Measurements from ENCODE around the gene PNKP.

PNKP gene

DNA sequence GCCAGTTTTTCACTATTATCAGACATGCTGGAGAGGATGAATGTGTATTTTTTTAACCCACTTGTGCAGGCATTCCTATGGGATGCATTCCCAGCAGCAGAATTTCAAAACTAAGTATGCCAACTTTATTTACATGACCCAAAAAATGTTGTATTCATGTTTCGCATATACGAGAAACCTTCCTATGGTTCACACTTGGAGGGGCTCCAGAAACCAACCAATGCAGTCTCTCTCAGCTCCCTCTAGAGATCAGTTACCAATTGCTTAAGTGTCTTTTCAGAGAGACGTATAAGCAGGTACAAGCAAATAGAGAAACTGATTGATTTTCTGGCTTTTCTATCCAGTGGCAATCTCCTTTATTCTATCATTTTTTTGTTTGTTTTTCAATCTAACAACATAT, 22.0 kb downstream of the PNKP start:
- Histone ChIP-seq H3K4me3 (no peak overlapping the region), H3K4me1 (no peaks in the 10 kb centered on the region; the same call in none of the 2 replicates), H3K27me3 (ENCODE audit: low read depth) (no peaks in the 10 kb centered on the region), H3K36me3 (replicated peaks) (no peaks in the 10 kb centered on the region; the same call in none of the 2 replicates), H3K9me3 (0 out of 2 replicates have a peak, but pooled peaks cover 4% of the 10 kb centered on the region)
- in situ Hi-C loops (cut with MboI; ENCODE audit: low sequenced_read_pairs), result no loop called here
- no peak for DNase-seq (ENCODE audit: low spot score in 2 of 2)

DNA sequence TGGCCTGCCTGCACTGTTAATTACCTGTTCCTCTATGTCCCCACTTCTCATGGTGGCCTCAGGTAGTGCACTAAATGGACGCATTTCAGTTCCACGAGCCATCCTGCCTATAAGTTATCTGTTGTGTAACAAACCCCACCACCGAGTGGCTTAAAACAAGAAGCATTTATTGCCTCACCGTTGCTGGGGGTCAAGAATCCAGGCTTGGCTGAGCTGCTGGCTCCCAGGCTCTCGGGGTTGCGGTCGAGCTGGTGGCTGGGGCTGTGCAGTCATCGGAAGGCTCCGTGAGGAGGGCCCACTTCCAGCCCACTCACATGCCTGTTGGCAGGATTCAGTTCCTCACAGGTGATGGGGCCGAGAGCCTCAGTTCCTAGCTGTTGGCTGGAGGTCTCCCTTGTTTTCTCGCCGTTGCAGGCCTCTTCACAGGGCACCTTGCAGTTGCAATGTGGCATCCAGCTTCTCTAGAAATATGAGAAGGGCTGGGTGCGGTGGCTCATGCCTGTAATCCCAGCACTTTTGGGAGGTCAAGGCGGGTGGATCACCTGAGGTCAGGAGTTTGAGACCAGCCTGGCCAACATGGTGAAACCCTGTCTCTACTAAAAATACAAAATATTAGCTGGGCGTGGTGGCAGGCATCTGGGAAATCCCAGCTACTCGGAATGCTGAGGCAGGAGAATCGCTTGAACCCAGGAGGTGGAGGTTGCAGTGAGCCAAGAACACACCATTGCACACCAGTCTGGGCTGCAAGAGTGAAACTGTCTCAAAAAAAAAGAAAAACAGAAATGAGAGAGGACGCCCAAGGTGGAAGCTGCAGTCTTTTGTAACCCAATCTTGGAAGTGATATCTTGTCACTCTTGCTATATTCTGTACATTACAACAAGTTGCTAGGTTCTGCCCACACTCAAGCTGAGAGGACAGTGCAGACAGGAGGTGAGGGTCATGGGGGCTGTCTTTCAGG, 23.0 kb downstream of the PNKP start:
- DNase-seq (ENCODE audit: low spot score in 2 of 2), result no peak
- in situ Hi-C loops (cut with MboI; ENCODE audit: low sequenced_read_pairs), result no loop called here
- no peak overlapping the region for H3K4me3 ChIP-seq
- H3K36me3 ChIP-seq (replicated peaks), result peaks cover 7% of the 10 kb centered on the region
- H3K9me3 ChIP-seq, result 0 out of 2 replicates have a peak, but pooled peaks cover 4% of the 10 kb centered on the region
- no peaks in the 10 kb centered on the region for H3K27me3 ChIP-seq (ENCODE audit: low read depth)
- H3K4me1 ChIP-seq, result no peaks in the 10 kb centered on the region; the same call in 1 of the 2 replicates

GRCh38 chr19:49843265-49843664, 24.1 kb downstream of the PNKP start:
- in situ Hi-C loops (cut with MboI; ENCODE audit: low sequenced_read_pairs), result no loop called here
- Histone ChIP-seq H3K36me3 (replicated peaks) (peaks cover 15% of the 10 kb centered on the region), H3K27me3 (ENCODE audit: low read depth) (no peaks in the 10 kb centered on the region), H3K9me3 (no peaks in the 10 kb centered on the region), H3K4me1 (no peaks in the 10 kb centered on the region; the same call in 1 of the 2 replicates), H3K4me3 (no peak overlapping the region)
- DNase-seq (ENCODE audit: low spot score in 2 of 2), result no peak

DNA sequence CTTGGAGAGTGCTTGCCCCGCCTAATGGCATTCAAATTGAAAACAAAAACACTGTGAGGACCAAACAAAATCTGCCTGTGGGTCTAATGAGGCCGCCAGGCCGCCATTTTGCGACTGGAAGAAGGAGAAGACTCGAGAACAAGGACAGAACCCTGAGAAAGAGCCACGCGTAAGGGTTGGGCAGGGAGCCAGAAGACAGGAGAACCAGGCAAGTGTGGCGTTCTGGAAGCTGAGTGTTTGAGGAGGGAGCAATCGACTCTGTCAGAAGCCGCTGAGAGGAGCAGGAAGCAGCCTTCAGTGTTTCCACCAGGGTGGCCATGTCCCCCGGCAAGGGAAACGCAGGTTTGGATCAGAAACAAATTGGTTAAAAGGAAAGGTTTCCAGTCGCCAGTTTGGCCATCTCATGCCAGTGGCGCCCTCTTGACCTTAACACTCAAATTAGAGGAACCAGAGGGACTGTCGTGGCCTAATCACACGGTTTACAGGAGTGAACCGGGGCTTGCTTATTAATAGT, 26.6 kb downstream of the PNKP start:
- no peaks in the 10 kb centered on the region for H3K9me3 ChIP-seq
- H3K27me3 ChIP-seq (ENCODE audit: low read depth), result no peaks in the 10 kb centered on the region
- no peak for DNase-seq (ENCODE audit: low spot score in 2 of 2)
- in situ Hi-C loops (cut with MboI; ENCODE audit: low sequenced_read_pairs), result no loop called here
- H3K4me3 ChIP-seq, result no peak overlapping the region
- H3K36me3 ChIP-seq (replicated peaks), result peaks cover 36% of the 10 kb centered on the region
- H3K4me1 ChIP-seq, result no peaks in the 10 kb centered on the region

GRCh38 chr19:49840321-49840720, 27.1 kb downstream of the PNKP start:
- in situ Hi-C loops (cut with MboI; ENCODE audit: low sequenced_read_pairs), result no loop called here
- no peak for DNase-seq (ENCODE audit: low spot score in 2 of 2)
- H3K36me3 ChIP-seq (replicated peaks), result peaks cover 37% of the 10 kb centered on the region

GRCh38 chr19:49839713-49840112, 27.7 kb downstream of the PNKP start:
- in situ Hi-C loops (cut with MboI; ENCODE audit: low sequenced_read_pairs), result no loop called here
- Histone ChIP-seq H3K9me3 (no peaks in the 10 kb centered on the region), H3K4me1 (no peaks in the 10 kb centered on the region), H3K36me3 (replicated peaks) (peaks cover 41% of the 10 kb centered on the region), H3K4me3 (no peak overlapping the region), H3K27me3 (ENCODE audit: low read depth) (no peaks in the 10 kb centered on the region)
- DNase-seq (ENCODE audit: low spot score in 2 of 2), result no peak

More at GRCh38 chr19:49840321-49840720, 27.1 kb downstream of the PNKP start:
- no peaks in the 10 kb centered on the region for H3K9me3 ChIP-seq
- no peaks in the 10 kb centered on the region for H3K4me1 ChIP-seq
- no peak overlapping the region for H3K4me3 ChIP-seq
- no peaks in the 10 kb centered on the region for H3K27me3 ChIP-seq (ENCODE audit: low read depth)

GRCh38 chr19:49838885-49839588, 28.3 kb downstream of the PNKP start:
- no peak for DNase-seq (ENCODE audit: low spot score in 2 of 2)
- H3K4me3 ChIP-seq, result no peak overlapping the region
- no peaks in the 10 kb centered on the region for H3K9me3 ChIP-seq
- H3K27me3 ChIP-seq (ENCODE audit: low read depth), result no peaks in the 10 kb centered on the region
- H3K36me3 ChIP-seq (replicated peaks), result peaks cover 46% of the 10 kb centered on the region
- no peaks in the 10 kb centered on the region for H3K4me1 ChIP-seq
- in situ Hi-C loops (cut with MboI; ENCODE audit: low sequenced_read_pairs), result no loop called here

DNA sequence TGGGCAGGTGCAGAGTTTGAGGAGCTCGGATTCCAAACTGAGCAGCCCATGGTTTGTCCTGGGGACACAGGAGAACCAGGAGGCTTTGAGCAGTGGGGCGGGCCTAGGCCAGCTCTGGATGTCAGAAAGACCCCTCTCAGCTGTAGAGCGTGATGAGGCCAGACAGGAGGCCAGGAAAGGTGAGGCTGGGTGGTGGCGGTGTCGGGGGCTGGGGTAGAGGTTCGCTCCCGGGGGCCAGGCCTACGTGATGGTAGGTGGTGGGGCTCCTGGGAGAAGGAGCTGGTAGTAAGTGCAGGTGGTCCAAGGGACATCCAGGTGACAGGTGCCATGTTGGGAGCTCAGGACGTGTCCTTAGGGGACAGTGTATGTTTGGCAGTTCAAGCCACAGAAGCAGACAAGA, 30.0 kb downstream of the PNKP start:
- in situ Hi-C loops (cut with MboI; ENCODE audit: low sequenced_read_pairs), result no loop called here
- H3K9me3 ChIP-seq, result no peaks in the 10 kb centered on the region
- peaks cover 57% of the 10 kb centered on the region for H3K36me3 ChIP-seq (replicated peaks)
- H3K27me3 ChIP-seq (ENCODE audit: low read depth), result no peaks in the 10 kb centered on the region
- DNase-seq (ENCODE audit: low spot score in 2 of 2), result no peak
- H3K4me3 ChIP-seq, result no peak overlapping the region
- no peaks in the 10 kb centered on the region for H3K4me1 ChIP-seq

GRCh38 chr19:49837009-49837310, 30.4 kb downstream of the PNKP start:
- Histone ChIP-seq H3K36me3 (replicated peaks) (peaks cover 61% of the 10 kb centered on the region), H3K9me3 (no peaks in the 10 kb centered on the region), H3K4me1 (no peaks in the 10 kb centered on the region), H3K4me3 (no peak overlapping the region), H3K27me3 (ENCODE audit: low read depth) (no peaks in the 10 kb centered on the region)
- DNase-seq (ENCODE audit: low spot score in 2 of 2), result no peak
- in situ Hi-C loops (cut with MboI; ENCODE audit: low sequenced_read_pairs), result no loop called here

GRCh38 chr19:49836176-49837008, 31.0 kb downstream of the PNKP start:
- Histone ChIP-seq H3K4me3 (no peak overlapping the region), H3K9me3 (no peaks in the 10 kb centered on the region), H3K27me3 (ENCODE audit: low read depth) (no peaks in the 10 kb centered on the region), H3K36me3 (replicated peaks) (peaks cover 66% of the 10 kb centered on the region), H3K4me1 (no peaks in the 10 kb centered on the region)
- in situ Hi-C loops (cut with MboI; ENCODE audit: low sequenced_read_pairs), result no loop called here
- DNase-seq (ENCODE audit: low spot score in 2 of 2), result no peak

GRCh38 chr19:49835562-49835961, 31.8 kb downstream of the PNKP start:
- no peaks in the 10 kb centered on the region for H3K4me1 ChIP-seq
- no peaks in the 10 kb centered on the region for H3K9me3 ChIP-seq
- in situ Hi-C loops (cut with MboI; ENCODE audit: low sequenced_read_pairs), result no loop called here
- H3K27me3 ChIP-seq (ENCODE audit: low read depth), result no peaks in the 10 kb centered on the region
- peaks cover 72% of the 10 kb centered on the region for H3K36me3 ChIP-seq (replicated peaks)
- DNase-seq (ENCODE audit: low spot score in 2 of 2), result no peak
- no peak overlapping the region for H3K4me3 ChIP-seq

DNA sequence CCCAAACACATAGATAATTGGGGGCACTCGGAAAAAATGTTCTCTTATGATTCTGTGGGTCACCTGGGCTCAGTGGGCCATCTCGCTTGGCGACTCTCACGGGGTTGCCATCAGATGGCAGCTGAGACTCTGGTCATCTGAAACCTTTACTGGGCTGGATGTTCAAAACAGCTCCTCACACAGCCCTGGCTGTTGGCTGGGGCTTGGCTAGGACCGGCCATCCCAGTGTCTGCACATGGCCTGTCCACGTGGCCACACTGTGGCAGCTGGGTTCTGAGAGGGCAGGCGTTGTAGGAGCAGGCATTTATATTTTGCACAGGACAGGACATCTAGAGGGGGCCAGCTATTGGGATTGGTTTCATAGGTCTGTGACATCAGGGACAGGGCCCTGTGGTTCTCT, 33.8 kb downstream of the PNKP start:
- in situ Hi-C loops (cut with MboI; ENCODE audit: low sequenced_read_pairs), result no loop called here
- no peaks in the 10 kb centered on the region for H3K9me3 ChIP-seq
- H3K27me3 ChIP-seq (ENCODE audit: low read depth), result no peaks in the 10 kb centered on the region
- no peak overlapping the region for H3K4me3 ChIP-seq
- H3K4me1 ChIP-seq, result no peaks in the 10 kb centered on the region
- DNase-seq (ENCODE audit: low spot score in 2 of 2), result no peak
- H3K36me3 ChIP-seq (replicated peaks), result peaks cover 59% of the 10 kb centered on the region

DNA sequence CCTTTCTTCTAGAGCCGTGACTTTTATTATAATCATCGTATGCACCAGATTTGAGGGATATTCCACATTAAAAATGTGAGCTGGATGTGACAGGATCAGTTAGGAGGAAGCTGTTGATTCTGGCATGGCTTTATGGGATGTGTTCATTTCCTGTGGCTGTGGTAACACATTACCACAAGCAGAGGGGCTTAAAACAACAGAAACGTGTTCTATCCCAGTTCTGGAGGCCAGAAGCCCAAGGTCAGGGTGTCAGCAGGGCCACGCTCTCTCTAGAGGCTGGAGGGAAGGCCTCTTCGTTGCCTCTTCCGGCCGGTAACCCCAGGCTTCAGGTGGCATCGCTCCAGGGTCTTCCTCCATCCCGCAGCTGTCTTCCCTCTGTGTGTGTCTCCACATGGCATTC, 34.8 kb downstream of the PNKP start:
- H3K4me1 ChIP-seq, result no peaks in the 10 kb centered on the region
- no peaks in the 10 kb centered on the region for H3K9me3 ChIP-seq
- no peaks in the 10 kb centered on the region for H3K27me3 ChIP-seq (ENCODE audit: low read depth)
- H3K4me3 ChIP-seq, result no peak overlapping the region
- peaks cover 53% of the 10 kb centered on the region for H3K36me3 ChIP-seq (replicated peaks)
- in situ Hi-C loops (cut with MboI; ENCODE audit: low sequenced_read_pairs), result no loop called here
- no peak for DNase-seq (ENCODE audit: low spot score in 2 of 2)
